OCI-LY7 (cell line): ENCODE results near the gene STXBP6. TPM values are rescaled to one million over a fixed set of nuclear protein-coding genes. Genes with fewer than 3 reads are reported as not detected.

Source experiments
- BruUV-seq: library from RNA; stranded (reverse); fragments of 400-500 nt; replicated peaks from 2 replicates; lab custom pipeline; 2021; lab: Mats Ljungman, UMichigan
- CTCF ChIA-PET: fragments of 300-600 bp; sonication (Branson Sonifier 250); formaldehyde crosslinking; loops from one replicate; lab custom pipeline; 2022; ENCODE audit warnings: antibody characterized with exemption; ENCODE audit not compliant: unreplicated experiment; lab: Charles Lee
- POLR2A ChIA-PET: fragments of 300-600 bp; sonication (Branson Sonifier 250); formaldehyde crosslinking; loops from one replicate; lab custom pipeline; 2022; ENCODE audit warnings: antibody characterized with exemption; lab: Charles Lee
- DNase-seq: peaks from one replicate; pipeline ENCODE4 v3.0.0-alpha.2; 2015; ENCODE audit warnings: low spot score
- H2AFZ ChIP-seq: fragments of 200-600 bp; sonication (generic), shearing (Covaris generic); 2 replicates; pipeline ENCODE4 v1.6.1; 2014; ENCODE audit warnings: mild to moderate bottlenecking, antibody characterized with exemption, low read length, moderate library complexity
- H3K27ac ChIP-seq: fragments of 200-600 bp; sonication (generic); 2 replicates; pipeline ENCODE4 v1.5.1; 2014; ENCODE audit warnings: mixed run types, low read depth, mild to moderate bottlenecking, moderate library complexity, low read length, inconsistent platforms; ENCODE audit not compliant: poor library complexity, severe bottlenecking
- H3K36me3 ChIP-seq: fragments of 200-600 bp; sonication (generic); 2 replicates; pipeline ENCODE4 v1.6.1; 2014; ENCODE audit warnings: mild to moderate bottlenecking, antibody characterized with exemption, low read length, moderate library complexity, mixed read lengths; ENCODE audit not compliant: insufficient read depth
- H3K4me1 ChIP-seq: fragments of 200-600 bp; sonication (generic); 2 replicates; pipeline ENCODE4 v1.5.1; 2014; ENCODE audit warnings: mild to moderate bottlenecking, low read length; ENCODE audit not compliant: insufficient read depth, poor library complexity, severe bottlenecking
- H3K4me2 ChIP-seq: fragments of 200-600 bp; sonication (generic); 2 replicates; pipeline ENCODE4 v1.6.1; 2014; ENCODE audit warnings: mild to moderate bottlenecking, low read length
- H3K4me3 ChIP-seq: fragments of 200-600 bp; sonication (generic); 2 replicates; pipeline ENCODE4 v1.5.1; 2014; ENCODE audit warnings: mild to moderate bottlenecking, low read depth, low read length; ENCODE audit not compliant: poor library complexity, severe bottlenecking
- H3K79me2 ChIP-seq: fragments of 200-600 bp; sonication (generic); 2 replicates; pipeline ENCODE4 v1.6.1; 2016; ENCODE audit warnings: low read depth, mild to moderate bottlenecking, low read length, moderate library complexity, mixed read lengths; ENCODE audit not compliant: insufficient read depth
- H3K9me2 ChIP-seq: fragments of 200-600 bp; sonication (generic); 2 replicates; pipeline ENCODE4 v1.6.1; 2016; ENCODE audit warnings: mild to moderate bottlenecking, low read length, mixed read lengths; ENCODE audit not compliant: insufficient read depth
- H3K9me3 ChIP-seq: fragments of 200-600 bp; sonication (generic); 2 replicates; pipeline ENCODE4 v1.6.1; 2014; ENCODE audit warnings: mild to moderate bottlenecking, mixed run types, low read length, mixed read lengths
- H4K20me1 ChIP-seq: fragments of 200-600 bp; sonication (generic); 2 replicates; pipeline ENCODE4 v1.6.1; 2014; ENCODE audit warnings: mild to moderate bottlenecking, antibody characterized with exemption, low read length, moderate library complexity, mixed read lengths; ENCODE audit not compliant: insufficient read depth
- CTCF ChIP-seq: fragments of 200-600 bp; sonication (generic); conservative IDR thresholded peaks from 2 replicates; pipeline ENCODE4 v1.5.1; 2014; ENCODE audit warnings: mild to moderate bottlenecking, antibody characterized with exemption, low read length, moderate library complexity, mixed read lengths
- EZH2phosphoT487 ChIP-seq: fragments of 200-600 bp; sonication (generic); IDR thresholded peaks from 2 replicates; pipeline ENCODE4 v1.6.1; 2018; ENCODE audit warnings: low read depth, borderline replicate concordance, mild to moderate bottlenecking, mixed run types, antibody characterized with exemption, low read length, moderate library complexity, mixed read lengths
- intact Hi-C: fragments of 100-400 bp; cut with micrococcal nuclease; formaldehyde crosslinking; loops from one replicate; pipeline ENCODE4 v1.10.0; 2022; ENCODE audit not compliant: unreplicated experiment
- total RNA-seq, 2 experiments: library from RNA; depleted of rRNA in 1 of 2; stranded (reverse); fragments of >200 nt in 1 of 2; shearing (Covaris generic) in 1 of 2; gene quantifications; 2 replicates each; pipeline ENCODE4 v1.2.3, GENCODE V29; 2014 to 2022

The STXBP6 gene
- total RNA-seq, 2 experiments from 2014 or later = 0.48 TPM; not detected in 1

GRCh38 chr14:25007832-25008231 is 42.1 kb downstream of the STXBP6 start:
- Histone ChIP-seq H3K27ac (no peak overlapping the region), H3K4me3 (no peak overlapping the region), H3K9me3 (no peaks in the 10 kb centered on the region), H4K20me1 (no peaks in the 10 kb centered on the region), H3K36me3 (no peaks in the 10 kb centered on the region), H2AFZ (no peak overlapping the region), H3K4me2 (no peak overlapping the region), H3K79me2 (no peaks in the 10 kb centered on the region), H3K4me1 (no peaks in the 10 kb centered on the region), H3K9me2 (no peaks in the 10 kb centered on the region; the same call in 1 of the 2 replicates)
- DNase-seq = no peak
- no peak for TF ChIP-seq EZH2phosphoT487
- no peak for TF ChIP-seq CTCF
- intact Hi-C loops = no loop called here
- CTCF ChIA-PET = no interaction called here
- POLR2A ChIA-PET = no interaction called here
- no TSS peak for BruUV-seq

GRCh38 chr14:25006961-25007795 is 42.8 kb downstream of the STXBP6 start:
- H3K79me2 ChIP-seq = no peaks in the 10 kb centered on the region
- H2AFZ ChIP-seq = no peak overlapping the region
- no peaks in the 10 kb centered on the region for H3K9me3 ChIP-seq
- POLR2A ChIA-PET = interaction anchor here (0.5 kb wide), 1 partner anchor 57 kb away, joined by 3 read pairs; no protein-coding TSS in a partner anchor
- CTCF ChIA-PET = no interaction called here
- intact Hi-C loops = no loop called here
- no peaks in the 10 kb centered on the region; the same call in 1 of the 2 replicates for H3K9me2 ChIP-seq
- no peaks in the 10 kb centered on the region for H3K4me1 ChIP-seq
- TF ChIP-seq EZH2phosphoT487 (no peak), CTCF (no peak)
- no peaks in the 10 kb centered on the region for H3K36me3 ChIP-seq
- DNase-seq = no peak
- no peak overlapping the region for H3K4me2 ChIP-seq
- H3K27ac ChIP-seq = no peak overlapping the region
- BruUV-seq = no TSS peak
- no peak overlapping the region for H3K4me3 ChIP-seq
- H4K20me1 ChIP-seq = no peaks in the 10 kb centered on the region

GRCh38 chr14:25006031-25006430 is 43.9 kb downstream of the STXBP6 start:
- ChIA-PET POLR2A (interaction anchor here (0.6 kb wide), 2 partner anchors 13 to 79 kb away, joined by 3 read pairs; no protein-coding TSS in a partner anchor), CTCF (no interaction called here)
- Histone ChIP-seq H2AFZ (no peak overlapping the region), H3K9me2 (no peaks in the 10 kb centered on the region; the same call in 1 of the 2 replicates), H3K27ac (no peak overlapping the region), H3K4me2 (no peak overlapping the region), H4K20me1 (no peaks in the 10 kb centered on the region), H3K4me3 (no peak overlapping the region), H3K36me3 (no peaks in the 10 kb centered on the region), H3K79me2 (no peaks in the 10 kb centered on the region), H3K9me3 (no peaks in the 10 kb centered on the region), H3K4me1 (no peaks in the 10 kb centered on the region)
- no TSS peak for BruUV-seq
- TF ChIP-seq CTCF = no peak
- no peak for TF ChIP-seq EZH2phosphoT487
- intact Hi-C loops = no loop called here
- DNase-seq = no peak
